ENCODE results near the gene ELMO3.

- TF ChIP-seq CTCF (IDR thresholded peaks at IDR 0.05; ENCODE audit: extremely low read depth in 1 of 2, insufficient read depth in 1 of 2, low read depth in 1 of 2, low read length in 2 of 2), result no peak
- no peak for TF ChIP-seq EZH2 (IDR thresholded peaks at IDR 0.05; ENCODE audit: borderline replicate concordance, low read depth, low read length, severe bottlenecking)
- TF ChIP-seq POLR2A (IDR thresholded peaks at IDR 0.05; ENCODE audit: low read depth, low read length), result no peak
- TF ChIP-seq JUN (IDR thresholded peaks at IDR 0.05; ENCODE audit: borderline replicate concordance, insufficient read depth, insufficient read length, low read depth), result no peak
- no peak for TF ChIP-seq MAX (IDR thresholded peaks at IDR 0.05; ENCODE audit: insufficient read depth, insufficient read length)
Observed at GRCh38 chr16:67206129-67206837, 7.4 kb downstream of the ELMO3 start.

All from endothelial cell of umbilical vein (primary cell).